Stomach smooth muscle (tissue), 2 donors: ENCODE data around the gene PRKACA.
A peak's percentile ranks its signal among the peaks of the same experiment; 100 is the strongest.

Experiments used
- H3K27ac ChIP-seq: one replicate; pipeline ENCODE4 v1.7.0; 2013; ENCODE audit warnings: mild to moderate bottlenecking, low read length, inconsistent platforms
- H3K27me3 ChIP-seq, 2 donors: one replicate each; pipeline ENCODE4 v1.7.0; 2013; ENCODE audit warnings: low read length in 2 of 2; ENCODE audit not compliant: insufficient read depth in 2 of 2, control insufficient read depth in 1 of 2
- H3K36me3 ChIP-seq, 2 donors: one replicate each; pipeline ENCODE4 v1.7.0; 2013; ENCODE audit warnings: low read length in 2 of 2; ENCODE audit not compliant: control insufficient read depth in 2 of 2, insufficient read depth in 2 of 2
- H3K4me1 ChIP-seq: one replicate; pipeline ENCODE4 v1.7.0; 2013; ENCODE audit warnings: low read length; ENCODE audit not compliant: control insufficient read depth, insufficient read depth
- H3K4me3 ChIP-seq, 2 donors: one replicate each; pipeline ENCODE4 v1.7.0; 2013; ENCODE audit warnings: low read length in 2 of 2
- H3K9ac ChIP-seq, 2 donors: one replicate each; pipeline ENCODE4 v1.7.0; 2013; ENCODE audit warnings: low read length in 2 of 2, mild to moderate bottlenecking in 1 of 2
- H3K9me3 ChIP-seq, 2 donors: one replicate each; pipeline ENCODE4 v1.7.0; 2013; ENCODE audit warnings: low read length in 2 of 2; ENCODE audit not compliant: control insufficient read depth in 2 of 2
- donor health status: healthy.
- donor health status: Pancreatic carcinoma.

PRKACA gene

GRCh38 chr19:14081797-14082674 is 35.5 kb downstream of the PRKACA start:
- Histone ChIP-seq H3K4me3 (peak overlapping the region; percentile 89 to 93), H3K27ac (peak overlapping the region; percentile 86), H3K27me3 (no peaks in the 10 kb centered on the region)

GRCh38 chr19:14080887-14081796 is 36.4 kb downstream of the PRKACA start:
- no peaks in the 10 kb centered on the region for H3K9me3 ChIP-seq
- no peaks in the 10 kb centered on the region for H3K36me3 ChIP-seq
- peak overlapping the region; percentile 86 for H3K27ac ChIP-seq
- H3K4me1 ChIP-seq = peaks cover 16% of the 10 kb centered on the region
- peak overlapping the region; percentile 96 to 97 for H3K9ac ChIP-seq
- no peaks in the 10 kb centered on the region for H3K27me3 ChIP-seq
- peak overlapping the region; percentile 89 to 95 for H3K4me3 ChIP-seq

More at GRCh38 chr19:14081797-14082674, 35.5 kb downstream of the PRKACA start:
- no peaks in the 10 kb centered on the region for H3K9me3 ChIP-seq
- H3K4me1 ChIP-seq = peaks cover 16% of the 10 kb centered on the region
- H3K36me3 ChIP-seq = no peaks in the 10 kb centered on the region
- H3K9ac ChIP-seq = peak overlapping the region; percentile 79 to 83

- Histone ChIP-seq H3K9me3 (no peaks in the 10 kb centered on the region), H3K4me3 (no peak overlapping the region), H3K27me3 (no peaks in the 10 kb centered on the region), H3K9ac (no peak overlapping the region), H3K36me3 (no peaks in the 10 kb centered on the region), H3K27ac (no peak overlapping the region), H3K4me1 (peaks cover 33% of the 10 kb centered on the region)
Measured at GRCh38 chr19:14078411-14078810, 39.2 kb downstream of the PRKACA start.

- no peaks in the 10 kb centered on the region for H3K27me3 ChIP-seq
- no peaks in the 10 kb centered on the region for H3K36me3 ChIP-seq
- H3K4me3 ChIP-seq = peak overlapping the region; percentile 86 to 87
- peak overlapping the region; percentile 83 for H3K27ac ChIP-seq
- H3K9me3 ChIP-seq = no peaks in the 10 kb centered on the region
- peak overlapping the region; percentile 80 to 88 for H3K9ac ChIP-seq
- peaks cover 34% of the 10 kb centered on the region for H3K4me1 ChIP-seq
Measured at GRCh38 chr19:14073925-14074838, 43.4 kb downstream of the PRKACA start.

- Histone ChIP-seq H3K9ac (peak overlapping the region; percentile 80 to 88), H3K4me3 (peak overlapping the region; percentile 86 to 87), H3K9me3 (no peaks in the 10 kb centered on the region), H3K4me1 (peaks cover 34% of the 10 kb centered on the region), H3K27ac (peak overlapping the region; percentile 83), H3K36me3 (no peaks in the 10 kb centered on the region), H3K27me3 (no peaks in the 10 kb centered on the region)
Measured at GRCh38 chr19:14073261-14073924, 44.2 kb downstream of the PRKACA start.

GRCh38 chr19:14072535-14073260 is 44.9 kb downstream of the PRKACA start, which contains the start of gene MISP3:
MISP3 (plus strand) TSS chr19:14072786; CDS start chr19:14073310, 524 bp downstream.
- H3K27ac ChIP-seq = peak within 1 kb of the TSS; percentile 83
- H3K9ac ChIP-seq = peak within 1 kb of the TSS; percentile 80 to 88
- H3K9me3 ChIP-seq = no peaks in the 10 kb centered on the region
- peaks cover 34% of the 10 kb centered on the region for H3K4me1 ChIP-seq
- peak within 1 kb of the TSS; percentile 86 to 87 for H3K4me3 ChIP-seq
- H3K27me3 ChIP-seq = no peaks in the 10 kb centered on the region
- no peaks in the 10 kb centered on the region for H3K36me3 ChIP-seq

GRCh38 chr19:14070268-14071050 is 47.1 kb downstream of the PRKACA start:
- Histone ChIP-seq H3K27me3 (no peaks in the 10 kb centered on the region), H3K9me3 (no peaks in the 10 kb centered on the region), H3K9ac (no peak overlapping the region), H3K36me3 (no peaks in the 10 kb centered on the region), H3K27ac (no peak overlapping the region), H3K4me3 (no peak overlapping the region), H3K4me1 (peaks cover 33% of the 10 kb centered on the region)

- H3K27ac ChIP-seq = no peak overlapping the region
- no peak overlapping the region for H3K4me3 ChIP-seq
- H3K27me3 ChIP-seq = peaks cover 4 to 7% of the 10 kb centered on the region in 2 donors
- no peaks in the 10 kb centered on the region for H3K4me1 ChIP-seq
- H3K9ac ChIP-seq = no peak overlapping the region
- H3K36me3 ChIP-seq = no peaks in the 10 kb centered on the region
- H3K9me3 ChIP-seq = no peaks in the 10 kb centered on the region
Measured at GRCh38 chr19:14066134-14066533, 51.4 kb downstream of the PRKACA start.

- H3K9ac ChIP-seq = no peak overlapping the region
- no peaks in the 10 kb centered on the region for H3K36me3 ChIP-seq
- H3K9me3 ChIP-seq = no peaks in the 10 kb centered on the region
- peaks cover 26 to 30% of the 10 kb centered on the region in 2 donors for H3K27me3 ChIP-seq
- peaks cover 1% of the 10 kb centered on the region for H3K4me1 ChIP-seq
- H3K27ac ChIP-seq = no peak overlapping the region
- no peak overlapping the region for H3K4me3 ChIP-seq
Measured at GRCh38 chr19:14063105-14063504, 54.5 kb downstream of the PRKACA start.
